Lower leg skin (tissue), 4 donors: Measurements from ENCODE around the gene KLHL21. TPM values are rescaled to one million over a fixed set of nuclear protein-coding genes. Genes with fewer than 3 reads are reported as not detected.

Source experiments
- DNase-seq, 2 donors: peaks; one replicate each; pipeline ENCODE4 v3.0.0-alpha.2; 2019; ENCODE audit warnings: low spot score in 2 of 2
- H3K4me3 ChIP-seq: fragments of 200-600 bp; sonication (generic); 2 replicates; pipeline ENCODE4 v1.5.1; 2017; ENCODE audit warnings: mild to moderate bottlenecking, low read depth; ENCODE audit not compliant: poor library complexity, severe bottlenecking
- CTCF ChIP-seq, 3 donors: fragments of 450-650 bp; IDR thresholded peaks; one replicate each; pipeline ENCODE4 v1.5.1; 2016; ENCODE audit warnings: antibody characterized with exemption in 3 of 3, mild to moderate bottlenecking in 3 of 3, moderate library complexity in 2 of 3
- POLR2A ChIP-seq, 2 donors: fragments of 450-650 bp; IDR thresholded peaks; one replicate each; pipeline ENCODE4 v1.6.1; 2016 to 2017; ENCODE audit warnings: antibody characterized with exemption in 2 of 2, mild to moderate bottlenecking in 1 of 2, moderate library complexity in 1 of 2
- WGBS, 2 donors: methylation state at CpG; one replicate each; pipeline ENCODE4 v1.1.5; 2018; 5-methylcytosine and 5-hydroxymethylcytosine counted together
- intact Hi-C: fragments of 100-400 bp; cut with DNase I; formaldehyde crosslinking; loops from one replicate; pipeline ENCODE4 v1.15.0; 2023; ENCODE audit warnings: low total_unique reads
- total RNA-seq, 4 donors: library from RNA; depleted of rRNA; stranded (reverse); fragments of >200 nt; gene quantifications; one replicate each; pipeline ENCODE4 v1.1.0, GENCODE V29; 2016

KLHL21 gene
- total RNA-seq, 4 donors from 2014 or later, result 89.6 to 147 (median 130) TPM

DNA sequence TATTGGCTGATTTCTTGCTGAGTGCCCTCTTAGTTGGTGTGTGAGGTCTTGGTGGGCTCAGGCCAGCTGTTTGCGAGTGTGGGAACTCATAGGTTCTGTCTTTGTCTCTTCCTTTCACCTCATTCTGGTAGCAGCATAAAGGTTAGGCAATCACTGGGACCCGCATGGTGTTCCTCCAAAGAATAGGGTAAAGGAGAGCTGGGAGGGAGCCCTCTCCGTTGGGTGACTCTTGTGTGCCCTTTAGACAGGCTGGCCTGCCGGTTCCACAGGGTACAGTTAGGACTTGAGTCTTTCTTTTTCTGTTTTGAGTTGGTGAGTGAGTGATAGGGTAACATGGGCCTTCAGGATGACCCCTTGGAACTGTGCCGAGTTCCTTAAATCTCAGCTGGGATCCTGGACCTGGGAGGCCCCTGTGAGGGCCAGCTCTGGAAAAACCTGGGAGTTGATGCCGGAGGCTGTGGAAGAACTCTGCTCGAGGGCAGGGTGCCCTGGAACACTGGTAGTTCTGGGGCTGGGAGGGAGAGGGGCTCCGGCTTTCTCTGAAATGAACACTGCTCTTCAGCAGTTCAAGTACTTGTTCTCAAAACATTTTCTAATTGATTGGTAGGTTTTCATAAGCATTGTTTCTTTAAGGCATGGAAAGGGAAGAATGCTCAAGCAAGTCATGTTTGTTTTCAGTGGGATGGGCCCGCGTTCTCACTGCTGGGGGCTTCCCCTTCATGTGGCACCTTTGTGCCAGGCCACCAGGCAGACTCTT lies 19.9 kb upstream of the KLHL21 start:
- 66 to 83% methylated on average over 10 of the region's 10 CpGs for WGBS, 2 donors
- H3K4me3 ChIP-seq, result no peak overlapping the region
- DNase-seq, result no peak
- intact Hi-C loops, result no loop called here
- no peak for TF ChIP-seq CTCF (IDR thresholded peaks at IDR 0.05)

GRCh38 chr1:6621429-6622391 lies 19.0 kb upstream of the KLHL21 start:
- TF ChIP-seq CTCF (IDR thresholded peaks at IDR 0.05) (no peak), POLR2A (IDR thresholded peaks at IDR 0.05) (no peak)
- 89 to 90% methylated on average over 41 of the region's 41 CpGs for WGBS, 2 donors
- no peak for DNase-seq
- H3K4me3 ChIP-seq, result no peak overlapping the region
- intact Hi-C loops, result no loop called here

DNA sequence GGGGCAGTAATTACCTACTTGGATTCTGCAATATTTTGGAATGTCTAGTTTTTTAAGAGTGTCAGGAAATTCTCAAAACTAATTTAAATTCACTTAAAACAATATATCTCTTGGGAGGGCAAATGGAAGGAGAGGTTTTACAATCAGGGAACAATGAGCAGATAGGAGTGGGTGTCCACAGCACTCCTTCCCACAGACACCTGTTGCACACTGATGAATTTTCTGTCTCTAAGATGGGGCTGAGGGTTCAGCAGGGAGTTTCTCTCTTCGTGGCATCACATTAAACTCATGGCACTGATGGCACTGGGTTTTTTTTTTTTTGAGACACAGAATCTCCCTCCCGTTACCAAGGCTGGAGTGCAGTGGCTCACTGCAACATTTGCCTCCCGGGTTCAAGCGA lies 16.4 kb upstream of the KLHL21 start:
- no peak for DNase-seq
- no peak for TF ChIP-seq CTCF (IDR thresholded peaks at IDR 0.05)
- no peak for TF ChIP-seq POLR2A (IDR thresholded peaks at IDR 0.05)
- WGBS, 2 donors, result 90 to 93% methylated on average over 4 of the region's 4 CpGs
- H3K4me3 ChIP-seq, result no peak overlapping the region
- intact Hi-C loops, result no loop called here

- no peak for DNase-seq
- 1 to 2% methylated on average over 39 to 69 of the region's 82 CpGs for WGBS, 2 donors
- intact Hi-C loops, result no loop called here
- TF ChIP-seq POLR2A (IDR thresholded peaks at IDR 0.05), result no peak
- no peak for TF ChIP-seq CTCF (IDR thresholded peaks at IDR 0.05)
- peak overlapping the region; percentile 87 for H3K4me3 ChIP-seq
Observed at GRCh38 chr1:6614929-6615785, 12.5 kb upstream of the KLHL21 start.
